GM20431 (cell line): ENCODE data around the gene PPP2R5C.

Experiments used
- in situ Hi-C: fragments of 300-500 bp; cut with MseI, MboI; formaldehyde crosslinking; loops from one replicate; pipeline ENCODE4 v1.15.0; 2020; ENCODE audit warnings: low sequenced_read_pairs; ENCODE audit not compliant: unreplicated experiment

Gene PPP2R5C

DNA sequence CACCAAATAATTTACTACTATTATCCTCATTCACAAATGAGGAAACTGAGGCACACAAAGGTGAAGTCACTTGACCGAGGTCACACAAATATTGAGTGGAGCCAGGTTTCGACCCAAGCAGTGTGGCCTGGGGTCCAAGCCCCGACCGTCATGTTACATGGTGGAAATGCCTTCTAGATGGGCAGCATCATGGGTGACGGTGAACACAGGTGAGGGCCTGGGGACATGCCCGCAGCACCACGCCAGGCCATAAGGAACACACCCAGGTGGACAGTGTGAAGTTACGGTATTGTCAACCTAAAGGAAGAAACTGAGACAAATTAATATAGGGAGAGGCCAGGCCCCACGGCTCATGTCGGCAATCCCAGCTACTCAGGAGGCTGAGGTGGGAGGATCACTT lies 167.6 kb downstream of the PPP2R5C start:
- in situ Hi-C loops = no loop called here

GRCh38 chr14:101929946-101930345 lies 168.4 kb downstream of the PPP2R5C start:
- in situ Hi-C loops = no loop called here

- in situ Hi-C loops = no loop called here
Measured at GRCh38 chr14:101932673-101933072, 171.2 kb downstream of the PPP2R5C start.

DNA sequence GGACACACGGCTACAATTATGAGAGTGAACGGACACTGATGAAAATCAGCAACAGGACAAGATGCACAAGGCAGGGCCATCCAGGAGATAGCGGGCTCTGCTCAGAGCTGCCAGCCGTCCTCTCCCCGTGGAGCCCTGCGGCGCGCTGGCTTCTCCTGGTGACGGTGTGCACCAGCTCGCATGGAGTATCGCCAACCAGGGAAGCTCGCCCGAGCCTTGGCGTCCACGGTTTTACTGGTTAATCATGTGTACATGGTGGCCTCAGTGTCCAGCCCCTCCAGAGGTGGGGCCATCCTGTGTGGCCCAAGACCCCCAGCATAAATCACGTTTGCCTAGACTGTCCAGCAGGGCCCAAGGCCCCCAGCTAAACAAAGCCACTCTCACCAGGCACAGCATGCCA lies 171.7 kb downstream of the PPP2R5C start:
- in situ Hi-C loops = no loop called here

DNA sequence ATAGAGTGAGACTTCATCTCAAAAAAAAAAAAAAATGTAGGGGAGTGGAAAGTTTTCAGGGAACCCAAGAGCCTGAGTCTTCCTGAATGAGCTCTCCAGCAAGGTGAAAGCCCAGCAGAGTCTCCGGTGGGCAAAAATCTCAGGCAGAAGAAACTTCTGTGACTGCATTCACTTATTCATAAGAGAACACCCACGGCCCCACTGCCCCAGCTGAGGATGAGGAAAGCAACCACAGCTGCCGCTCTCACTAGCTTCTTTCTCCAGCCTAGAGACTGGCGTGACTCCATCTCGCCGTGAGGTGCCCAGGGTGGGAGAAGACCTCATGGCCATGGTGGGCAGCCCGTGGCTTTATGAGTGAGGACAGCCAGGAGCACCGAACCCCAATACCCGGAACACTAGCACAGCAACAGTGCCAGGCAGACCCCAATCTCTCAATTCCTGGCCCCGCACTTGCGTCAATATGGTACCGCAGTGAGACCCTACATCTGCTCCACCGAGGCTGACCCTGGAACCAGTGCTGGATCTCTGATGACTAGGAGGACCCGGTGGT lies 173.2 kb downstream of the PPP2R5C start:
- in situ Hi-C loops = no loop called here

DNA sequence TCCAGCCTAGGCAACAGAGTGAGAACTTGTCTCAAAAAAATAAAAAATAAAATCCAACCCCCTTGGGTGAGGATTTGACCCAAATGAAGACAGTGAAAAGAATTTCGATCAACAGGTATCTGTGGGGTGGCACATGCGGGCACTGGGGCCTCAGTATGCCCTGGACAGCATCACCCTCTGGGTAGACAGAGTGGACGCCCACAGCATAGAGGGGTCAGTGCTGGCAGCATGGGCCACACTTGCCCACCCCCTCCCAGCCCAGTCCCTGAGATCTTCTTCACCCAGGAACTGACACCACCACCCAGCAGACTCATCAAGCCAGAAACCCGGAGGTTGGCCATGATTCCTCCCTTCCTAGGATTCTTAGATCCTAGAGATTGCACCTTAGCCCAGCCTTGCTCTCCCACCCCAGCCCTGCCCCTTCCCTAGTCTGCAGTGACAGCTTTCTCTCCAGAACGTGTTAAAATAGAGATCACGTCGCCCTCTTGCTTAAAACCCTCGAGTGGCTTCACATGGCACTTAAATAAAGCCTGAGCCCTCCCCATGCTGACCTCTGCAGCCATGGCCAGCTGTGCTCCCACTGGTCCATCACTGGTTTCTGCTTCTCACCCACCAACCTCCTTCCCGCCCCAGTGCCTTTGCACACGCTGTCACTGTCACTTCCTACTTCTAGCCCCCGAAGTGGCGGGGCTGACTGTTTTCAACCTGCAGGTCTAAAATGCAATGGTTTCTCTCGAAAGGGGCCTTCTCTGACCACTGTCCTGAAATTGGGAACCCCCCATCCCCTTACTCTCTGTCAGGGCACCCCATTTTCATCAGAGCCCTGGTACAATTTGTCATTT lies 176.6 kb downstream of the PPP2R5C start:
- in situ Hi-C loops = no loop called here

GRCh38 chr14:101939646-101940170 lies 178.2 kb downstream of the PPP2R5C start:
- in situ Hi-C loops = no loop called here

DNA sequence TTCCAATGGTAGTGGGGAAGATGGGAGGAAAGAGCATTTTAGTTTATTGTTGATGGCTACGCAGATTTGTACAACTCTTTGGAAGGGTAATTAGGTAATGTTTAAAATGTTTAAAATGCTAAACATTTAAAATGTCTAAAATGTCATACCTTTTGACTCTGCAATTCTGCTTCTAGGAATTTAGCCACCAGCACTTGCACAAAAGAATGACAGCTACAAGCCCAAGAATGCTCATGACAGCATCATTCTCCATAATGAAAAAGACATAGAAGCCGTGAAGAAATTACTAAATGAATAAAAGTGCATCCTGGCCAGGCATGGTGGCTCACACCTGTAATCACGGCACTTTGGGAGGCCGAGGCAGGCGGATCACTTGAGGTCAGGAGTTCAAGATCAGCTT lies 182.9 kb downstream of the PPP2R5C start:
- in situ Hi-C loops = no loop called here

DNA sequence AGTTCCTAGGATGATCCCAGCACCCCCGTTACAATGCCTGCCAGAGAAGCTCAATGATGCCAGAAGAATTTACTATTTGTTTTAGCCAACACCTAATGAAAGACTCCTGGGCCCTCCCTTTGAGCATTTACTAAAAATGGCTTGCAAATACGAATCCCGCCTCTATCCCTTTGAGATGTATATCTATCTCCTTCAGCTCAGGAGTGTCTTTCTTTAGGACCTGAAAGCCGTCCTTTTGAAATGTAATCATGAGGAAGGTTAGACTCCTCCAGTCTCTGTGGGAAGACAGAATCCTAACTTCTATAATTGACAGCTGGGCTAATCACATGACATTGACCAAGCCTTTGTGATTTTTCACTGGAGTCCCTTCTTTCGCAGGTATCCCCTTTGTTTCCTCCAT lies 183.7 kb downstream of the PPP2R5C start:
- in situ Hi-C loops = no loop called here

DNA sequence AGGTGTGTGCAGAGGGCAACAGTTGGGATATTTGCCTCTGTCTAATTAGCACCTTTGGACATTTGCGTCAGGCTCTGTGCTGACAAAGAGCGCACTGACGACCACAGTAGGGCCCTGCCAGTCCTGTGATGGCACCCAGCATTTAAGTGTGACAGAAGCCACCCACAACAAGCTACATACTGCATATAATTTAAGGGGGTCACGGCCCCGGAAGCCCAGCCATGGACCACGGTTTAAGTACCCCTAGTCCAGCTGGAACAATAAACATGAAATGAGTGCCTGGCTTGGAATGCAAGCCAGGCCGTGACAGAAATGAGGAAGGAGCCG lies 186.0 kb downstream of the PPP2R5C start:
- in situ Hi-C loops = no loop called here

DNA sequence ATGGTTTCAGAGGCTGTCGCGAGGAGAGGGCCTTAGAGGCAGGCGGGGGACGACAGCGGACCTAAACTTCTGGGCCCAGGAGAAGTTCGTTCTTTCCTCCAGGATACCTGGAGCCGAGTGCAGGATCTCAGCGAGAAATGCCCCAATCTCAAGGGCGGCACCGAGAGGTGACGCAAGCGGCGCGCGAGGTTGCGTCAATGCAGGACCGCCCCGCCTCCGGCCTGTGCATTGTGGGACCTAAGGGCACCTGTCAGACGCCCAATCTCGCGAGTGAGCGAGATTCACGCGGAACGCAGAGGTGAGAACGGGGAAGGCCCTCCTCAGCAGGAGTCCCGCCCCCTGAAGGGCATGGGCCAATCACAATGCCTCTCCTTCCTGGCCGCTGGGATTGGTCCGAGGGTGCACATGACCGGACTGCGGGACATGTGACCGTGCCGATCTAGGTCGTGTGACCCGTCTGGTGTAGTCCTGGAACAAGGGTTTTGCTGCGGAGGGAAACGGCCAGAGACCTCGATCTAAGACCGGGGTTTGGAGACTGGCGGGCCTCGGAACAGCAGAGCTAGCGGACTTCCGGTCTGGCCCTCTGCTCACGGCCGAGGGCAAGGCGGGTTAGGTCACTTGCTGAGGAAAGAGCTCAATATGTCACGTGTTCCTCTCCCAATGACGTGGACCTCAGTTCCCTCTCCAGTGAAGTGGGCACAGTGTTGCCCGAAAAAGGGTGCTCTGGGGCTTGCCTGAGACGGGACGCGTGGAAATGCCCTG lies 186.6 kb downstream of the PPP2R5C start:
- in situ Hi-C loops = no loop called here

DNA sequence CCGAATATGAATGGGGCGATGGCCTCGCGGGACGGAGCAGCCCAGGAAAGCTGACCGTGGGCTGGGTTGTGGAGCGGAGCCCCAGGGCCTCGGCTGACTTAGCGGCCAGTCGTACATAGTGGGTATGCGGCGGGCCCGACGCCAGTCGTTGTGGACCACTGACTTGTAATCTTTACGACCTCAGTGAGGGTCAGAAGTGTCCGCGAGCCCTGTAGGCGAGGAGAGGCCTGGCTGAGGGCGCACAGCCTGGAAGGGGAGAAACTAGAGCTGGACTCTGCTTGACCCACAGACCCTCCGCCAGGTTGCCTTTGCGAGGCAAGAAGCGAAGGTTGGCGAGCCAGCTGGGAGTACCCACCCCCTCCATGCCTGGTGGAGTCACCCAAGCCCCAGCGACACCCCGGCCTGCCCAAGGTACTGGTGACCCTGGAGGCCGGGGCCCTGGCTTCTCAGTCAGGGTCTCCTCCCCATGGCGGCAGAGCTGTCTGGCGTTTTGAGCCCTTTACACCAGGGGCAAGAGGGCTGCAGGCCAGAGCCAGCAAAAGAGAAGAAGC lies 187.2 kb downstream of the PPP2R5C start:
- in situ Hi-C loops = no loop called here

GRCh38 chr14:101950100-101950499 lies 188.6 kb downstream of the PPP2R5C start:
- in situ Hi-C loops = no loop called here

DNA sequence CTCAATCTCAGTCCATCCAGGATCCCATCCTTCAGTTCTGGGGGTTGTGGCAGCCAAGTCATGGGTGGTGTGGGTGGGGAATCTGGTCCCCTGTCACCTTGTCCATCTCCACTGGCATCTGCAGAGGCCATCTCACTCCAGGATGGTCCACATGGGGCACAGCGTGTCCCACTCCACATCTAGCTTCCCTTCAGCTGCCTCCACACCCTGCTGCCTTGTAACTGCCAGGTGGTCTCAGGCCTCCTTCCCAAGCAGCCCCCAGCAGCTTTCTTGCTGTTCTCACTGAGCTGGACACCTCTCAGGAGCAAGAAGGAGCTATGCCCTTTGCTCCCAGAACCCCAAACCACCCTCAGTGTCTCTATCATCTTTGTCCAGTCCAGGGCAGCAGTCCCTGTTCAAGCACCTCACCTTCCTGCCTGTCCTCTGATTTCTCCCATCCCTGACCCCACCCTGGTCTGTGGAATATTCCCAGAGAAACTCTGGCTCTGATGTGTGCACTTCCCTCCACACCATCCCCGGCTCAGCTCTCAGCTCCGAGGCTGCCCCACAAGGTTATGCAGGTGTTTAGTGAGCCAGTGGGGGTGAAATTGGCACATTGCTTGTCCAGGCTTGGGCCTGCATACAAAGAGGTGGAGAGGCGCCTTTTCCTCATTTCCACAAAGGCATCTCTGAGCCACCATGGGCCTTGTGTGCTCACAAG lies 189.2 kb downstream of the PPP2R5C start:
- in situ Hi-C loops = no loop called here

- in situ Hi-C loops = no loop called here
Measured at GRCh38 chr14:101953151-101953550, 191.6 kb downstream of the PPP2R5C start.

DNA sequence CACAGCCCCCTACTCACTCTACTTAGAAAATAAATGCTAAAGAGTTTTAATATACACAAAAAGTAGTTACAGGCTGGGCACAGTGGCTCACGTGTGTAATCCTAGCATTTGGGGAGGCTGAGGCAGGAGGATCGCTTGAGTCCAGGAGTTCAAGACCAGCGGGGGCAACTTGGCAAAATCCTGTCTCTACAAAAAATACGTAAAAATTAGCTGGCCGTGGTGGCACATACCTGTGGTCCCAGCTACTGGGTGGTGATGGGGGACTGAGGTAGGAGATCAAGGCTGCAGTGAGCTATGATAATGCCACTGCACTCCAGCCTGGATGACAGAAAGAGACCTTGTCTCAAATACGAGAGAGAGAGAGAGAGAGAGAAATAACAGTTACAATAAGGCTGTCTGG lies 193.0 kb downstream of the PPP2R5C start:
- in situ Hi-C loops = no loop called here

DNA sequence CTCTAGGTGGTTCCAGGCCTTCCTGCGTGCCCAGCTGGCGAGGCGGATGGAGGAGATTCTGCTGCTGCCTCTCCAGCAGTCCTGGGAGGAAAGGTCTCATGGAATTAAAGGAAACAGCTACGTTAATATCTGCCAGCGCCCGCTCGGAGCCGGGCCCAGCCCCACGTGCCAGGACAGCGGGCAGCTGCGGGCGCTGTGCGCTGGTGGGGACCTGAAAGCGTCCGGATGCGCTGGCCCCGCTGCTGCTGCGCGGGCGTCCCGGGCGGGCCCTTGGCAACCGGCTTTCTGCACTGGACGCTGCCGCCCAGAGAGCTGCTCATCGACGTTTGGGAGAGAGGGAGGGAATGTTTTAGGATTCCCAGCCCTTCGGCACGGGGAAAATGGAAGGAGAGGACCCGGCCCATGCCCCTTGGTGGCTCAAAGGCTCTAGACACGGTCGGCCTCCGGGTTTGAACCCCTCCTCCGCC lies 194.2 kb downstream of the PPP2R5C start:
- in situ Hi-C loops = no loop called here

- in situ Hi-C loops = no loop called here
Measured at GRCh38 chr14:101956179-101956885, 194.8 kb downstream of the PPP2R5C start.

DNA sequence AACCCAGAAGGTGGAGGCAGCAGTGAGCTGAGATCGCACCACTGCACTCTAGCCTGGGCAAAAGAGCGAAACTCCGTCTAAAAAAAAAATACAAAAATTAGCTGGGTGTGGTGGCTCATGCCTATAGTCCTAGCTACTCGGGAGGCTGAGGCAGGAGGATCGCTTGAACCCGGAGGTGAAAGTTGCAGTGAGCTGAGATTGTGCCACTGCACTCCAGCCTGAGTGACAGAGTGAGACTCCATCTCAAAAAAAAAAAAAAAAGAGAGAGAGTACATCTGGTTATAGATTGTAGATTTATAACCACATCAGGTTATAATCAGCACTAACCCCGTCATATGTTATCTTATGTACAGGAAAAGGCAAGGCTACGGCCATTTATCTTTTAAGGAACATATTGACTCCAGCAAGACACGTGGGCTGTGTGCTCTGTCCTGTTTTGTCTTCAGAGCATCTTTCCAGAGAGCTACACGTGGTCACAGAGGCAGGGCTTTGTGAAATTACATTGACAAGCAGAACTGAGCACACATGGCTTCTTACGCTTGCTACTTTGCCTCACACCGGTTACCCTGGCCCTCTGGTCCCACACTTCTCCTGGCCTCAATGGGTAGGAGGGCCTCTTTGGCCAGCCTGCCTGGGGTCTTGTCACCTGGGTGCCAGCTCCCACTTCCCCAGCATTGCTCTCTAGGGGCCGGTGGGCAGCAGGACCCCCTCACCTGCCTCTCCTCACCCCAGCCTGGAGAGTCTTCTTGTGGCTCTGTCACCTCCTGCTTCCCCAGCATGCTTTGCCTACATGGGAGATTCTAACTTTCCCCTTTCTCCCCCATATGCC lies 196.1 kb downstream of the PPP2R5C start:
- in situ Hi-C loops = no loop called here
